Neural progenitor cell (in vitro differentiated cells): ENCODE measurements around the gene DIRAS1. TPM values are rescaled to one million over a fixed set of nuclear protein-coding genes. Genes with fewer than 3 reads are reported as not detected.

Experiments
- DNase-seq: peaks from one replicate; pipeline ENCODE4 v3.0.0-alpha.2; 2016; ENCODE audit warnings: low spot score
- H2AFZ ChIP-seq: fragments of 200-600 bp; sonication (generic); replicated peaks from 2 replicates; pipeline ENCODE4 v1.6.1; 2016; ENCODE audit warnings: antibody characterized with exemption
- H3F3A ChIP-seq: fragments of 200-600 bp; sonication (generic); 2 replicates; pipeline ENCODE4 v1.6.1; 2016; ENCODE audit warnings: antibody characterized with exemption, low read depth
- H3K27ac ChIP-seq: fragments of 200-600 bp; sonication (generic); 2 replicates; pipeline ENCODE4 v1.5.1; 2016; ENCODE audit warnings: mild to moderate bottlenecking
- H3K27me3 ChIP-seq: fragments of 200-600 bp; sonication (generic); 2 replicates; pipeline ENCODE4 v1.6.1; 2016; ENCODE audit warnings: mild to moderate bottlenecking, moderate library complexity
- H3K36me3 ChIP-seq: fragments of 200-600 bp; sonication (generic); 2 replicates; pipeline ENCODE4 v1.5.1; 2016
- H3K4me1 ChIP-seq: fragments of 200-600 bp; sonication (generic); 2 replicates; pipeline ENCODE4 v1.6.1; 2016; ENCODE audit warnings: mixed run types
- H3K4me2 ChIP-seq: fragments of 200-600 bp; sonication (generic); 2 replicates; pipeline ENCODE4 v1.6.1; 2016
- H3K4me3 ChIP-seq: fragments of 200-600 bp; sonication (generic); 2 replicates; pipeline ENCODE4 v1.5.1; 2016
- H3K79me2 ChIP-seq: fragments of 200-600 bp; sonication (generic); 2 replicates; pipeline ENCODE4 v1.6.1; 2016; ENCODE audit warnings: low read depth
- H3K9ac ChIP-seq: fragments of 200-600 bp; sonication (generic); 2 replicates; pipeline ENCODE4 v1.6.1; 2016
- H3K9me3 ChIP-seq: fragments of 200-600 bp; sonication (generic); 2 replicates; pipeline ENCODE4 v1.5.1; 2016; ENCODE audit warnings: low read depth
- H4K20me1 ChIP-seq: fragments of 200-600 bp; sonication (generic); 2 replicates; pipeline ENCODE4 v1.6.1; 2016; ENCODE audit warnings: low read depth
- H3K27ac Mint-ChIP-seq: 3 replicates; pipeline ENCODE4 v1.8.0; 2021; ENCODE audit warnings: mixed read lengths
- H3K27me3 Mint-ChIP-seq: 2 replicates; pipeline ENCODE4 v1.8.0; 2022; ENCODE audit warnings: low read depth, mild to moderate bottlenecking, inconsistent platforms, moderate library complexity, mixed read lengths; ENCODE audit not compliant: insufficient read depth
- H3K36me3 Mint-ChIP-seq: 3 replicates; pipeline ENCODE4 v1.8.0; 2021; ENCODE audit warnings: mixed read lengths
- H3K4me1 Mint-ChIP-seq: 3 replicates; pipeline ENCODE4 v1.8.0; 2021; ENCODE audit warnings: mixed read lengths
- H3K4me3 Mint-ChIP-seq: 3 replicates; pipeline ENCODE4 v1.8.0; 2021; ENCODE audit warnings: mild to moderate bottlenecking, moderate library complexity, mixed read lengths
- H3K9me3 Mint-ChIP-seq: 3 replicates; pipeline ENCODE4 v1.8.0; 2020; ENCODE audit warnings: mixed read lengths
- EZH2 ChIP-seq: fragments of 200-600 bp; sonication (generic); IDR thresholded peaks from 2 replicates; pipeline ENCODE4 v1.6.1; 2017; ENCODE audit warnings: antibody characterized with exemption, mild to moderate bottlenecking, moderate library complexity
- EZH2phosphoT487 ChIP-seq: fragments of 200-600 bp; sonication (generic); IDR thresholded peaks from 2 replicates; pipeline ENCODE4 v1.6.1; 2017; ENCODE audit warnings: antibody characterized with exemption
- total RNA-seq: library from RNA; depleted of rRNA; stranded (reverse); fragments of >200 nt; gene quantifications from 2 replicates; pipeline ENCODE4 v1.2.3, GENCODE V29; 2015; ENCODE audit warnings: low replicate concordance
- TF ChIP-seq, protein P1 (sequence below): fragments of 200-600 bp; sonication (generic); IDR thresholded peaks from 2 replicates; pipeline ENCODE4 v1.5.1; 2017; ENCODE audit warnings: antibody characterized with exemption, mild to moderate bottlenecking

Gene DIRAS1
- total RNA-seq, 1 donor from 2014 or later: 2.7 TPM

- no peaks in the 10 kb centered on the region for H3K9me3 ChIP-seq
- H3K27me3 ChIP-seq: peaks cover 44% of the 10 kb centered on the region
- H3K79me2 ChIP-seq: no peaks in the 10 kb centered on the region
- Mint-ChIP-seq H3K4me1 (peaks cover 6% of the 10 kb centered on the region), H3K9me3 (no peaks in the 10 kb centered on the region), H3K36me3 (no peaks in the 10 kb centered on the region), H3K27ac (no peak overlapping the region), H3K4me3 (no peak overlapping the region), H3K27me3 (peaks cover 4% of the 10 kb centered on the region)
- no peak overlapping the region for H3K4me3 ChIP-seq
- no peak overlapping the region for H3K27ac ChIP-seq
- H3K9ac ChIP-seq: no peak overlapping the region
- H2AFZ ChIP-seq: no peak overlapping the region
- peak overlapping the region; percentile 42 for H3K4me2 ChIP-seq
- peak; percentile 24 for DNase-seq
- H4K20me1 ChIP-seq: no peaks in the 10 kb centered on the region
- no peaks in the 10 kb centered on the region for H3K4me1 ChIP-seq
- no peaks in the 10 kb centered on the region for H3F3A ChIP-seq
- no peaks in the 10 kb centered on the region for H3K36me3 ChIP-seq
- TF ChIP-seq EZH2 (no peak), EZH2phosphoT487 (no peak)
- TF ChIP-seq, protein P1, sequence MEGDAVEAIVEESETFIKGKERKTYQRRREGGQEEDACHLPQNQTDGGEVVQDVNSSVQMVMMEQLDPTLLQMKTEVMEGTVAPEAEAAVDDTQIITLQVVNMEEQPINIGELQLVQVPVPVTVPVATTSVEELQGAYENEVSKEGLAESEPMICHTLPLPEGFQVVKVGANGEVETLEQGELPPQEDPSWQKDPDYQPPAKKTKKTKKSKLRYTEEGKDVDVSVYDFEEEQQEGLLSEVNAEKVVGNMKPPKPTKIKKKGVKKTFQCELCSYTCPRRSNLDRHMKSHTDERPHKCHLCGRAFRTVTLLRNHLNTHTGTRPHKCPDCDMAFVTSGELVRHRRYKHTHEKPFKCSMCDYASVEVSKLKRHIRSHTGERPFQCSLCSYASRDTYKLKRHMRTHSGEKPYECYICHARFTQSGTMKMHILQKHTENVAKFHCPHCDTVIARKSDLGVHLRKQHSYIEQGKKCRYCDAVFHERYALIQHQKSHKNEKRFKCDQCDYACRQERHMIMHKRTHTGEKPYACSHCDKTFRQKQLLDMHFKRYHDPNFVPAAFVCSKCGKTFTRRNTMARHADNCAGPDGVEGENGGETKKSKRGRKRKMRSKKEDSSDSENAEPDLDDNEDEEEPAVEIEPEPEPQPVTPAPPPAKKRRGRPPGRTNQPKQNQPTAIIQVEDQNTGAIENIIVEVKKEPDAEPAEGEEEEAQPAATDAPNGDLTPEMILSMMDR: no peak
Measured at GRCh38 chr19:2726904-2727639, 5.9 kb upstream of the DIRAS1 start.

DNA sequence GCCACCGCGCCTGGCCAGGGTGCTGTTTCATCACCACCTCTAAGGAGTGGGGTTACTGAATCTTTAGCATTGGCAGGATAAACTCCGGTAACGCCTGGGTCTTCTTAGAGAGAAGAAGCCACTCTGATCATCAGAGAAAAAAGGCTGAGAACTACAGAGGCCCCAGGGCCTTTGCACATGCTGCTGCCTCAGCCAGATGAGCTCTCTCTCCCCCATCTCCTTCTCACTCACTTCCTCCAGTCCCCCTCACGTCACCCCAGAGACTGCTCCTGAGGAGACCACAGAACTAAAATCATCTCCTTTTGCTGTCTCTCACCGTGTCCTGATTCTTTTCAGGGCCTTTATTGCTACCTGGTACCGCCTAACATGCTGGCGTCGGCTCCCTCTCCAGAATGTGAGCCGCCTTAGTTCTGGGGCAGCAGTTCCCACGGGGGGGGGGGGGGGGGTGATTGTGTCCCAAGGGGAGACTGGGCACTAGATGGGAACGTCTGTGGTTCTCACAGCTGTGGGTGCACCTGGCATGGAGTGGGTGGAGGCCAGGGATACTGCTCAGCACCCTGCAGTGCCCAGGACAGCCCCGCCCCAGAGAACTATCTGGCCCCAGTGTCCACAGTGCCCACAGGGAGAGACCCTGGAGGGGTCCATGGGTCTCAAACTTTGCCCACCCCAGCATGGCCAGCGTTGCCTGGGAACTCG is 5.1 kb upstream of the DIRAS1 start:
- no peak overlapping the region for H2AFZ ChIP-seq
- no peak overlapping the region for H3K27ac ChIP-seq
- H3K79me2 ChIP-seq: no peaks in the 10 kb centered on the region
- peaks cover 52% of the 10 kb centered on the region for H3K27me3 ChIP-seq
- no peak for TF ChIP-seq EZH2phosphoT487
- no peak for TF ChIP-seq EZH2
- TF ChIP-seq, protein P1: no peak
- no peaks in the 10 kb centered on the region for H3K9me3 ChIP-seq
- Mint-ChIP-seq H3K4me3 (no peak overlapping the region), H3K27me3 (peaks cover 10% of the 10 kb centered on the region), H3K4me1 (peaks cover 10% of the 10 kb centered on the region), H3K36me3 (no peaks in the 10 kb centered on the region), H3K27ac (no peak overlapping the region), H3K9me3 (no peaks in the 10 kb centered on the region)
- H3K4me3 ChIP-seq: no peak overlapping the region
- no peak for DNase-seq
- no peak overlapping the region for H3K9ac ChIP-seq
- H3K4me1 ChIP-seq: peaks cover 4% of the 10 kb centered on the region
- no peaks in the 10 kb centered on the region for H3F3A ChIP-seq
- no peaks in the 10 kb centered on the region for H3K36me3 ChIP-seq
- peak overlapping the region; percentile 42 for H3K4me2 ChIP-seq
- peaks cover 4% of the 10 kb centered on the region for H4K20me1 ChIP-seq

DNA sequence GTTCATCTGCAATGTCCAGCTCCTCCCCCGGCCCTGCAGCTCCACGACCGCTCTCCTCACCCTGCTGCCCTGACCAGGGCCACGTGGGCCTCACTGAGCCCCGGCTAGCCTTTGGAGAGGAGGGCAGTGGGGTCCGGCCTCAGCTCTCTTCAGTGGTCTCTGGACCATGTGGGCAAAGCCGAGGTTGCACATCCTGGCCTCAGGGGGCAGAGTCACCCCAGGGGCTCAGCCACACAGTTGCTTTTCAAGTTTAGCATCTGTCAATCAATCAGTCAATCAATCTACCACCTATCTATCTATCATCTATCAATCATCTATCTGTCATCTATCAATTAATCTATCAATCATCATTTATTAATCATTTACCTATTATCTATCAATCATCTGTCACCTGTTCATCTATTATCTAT is 3.0 kb upstream of the DIRAS1 start:
- Mint-ChIP-seq H3K36me3 (no peaks in the 10 kb centered on the region), H3K4me1 (peaks cover 16% of the 10 kb centered on the region), H3K27me3 (peaks cover 13% of the 10 kb centered on the region), H3K4me3 (peak overlapping the region; percentile 0), H3K27ac (no peak overlapping the region), H3K9me3 (no peaks in the 10 kb centered on the region)
- no peaks in the 10 kb centered on the region for H3K9me3 ChIP-seq
- no peak for DNase-seq
- H3F3A ChIP-seq: peaks cover 17% of the 10 kb centered on the region
- H3K79me2 ChIP-seq: no peaks in the 10 kb centered on the region
- H3K4me3 ChIP-seq: no peak overlapping the region
- no peak overlapping the region for H3K4me2 ChIP-seq
- H3K27ac ChIP-seq: no peak overlapping the region
- H3K36me3 ChIP-seq: no peaks in the 10 kb centered on the region
- peaks cover 18% of the 10 kb centered on the region for H4K20me1 ChIP-seq
- H3K9ac ChIP-seq: no peak overlapping the region
- H2AFZ ChIP-seq: no peak overlapping the region
- H3K27me3 ChIP-seq: peaks cover 65% of the 10 kb centered on the region
- TF ChIP-seq, protein P1: peak; percentile 22
- TF ChIP-seq EZH2phosphoT487: no peak
- peaks cover 15% of the 10 kb centered on the region for H3K4me1 ChIP-seq
